ENCODE results near the gene SERTAD2.

SERTAD2 gene

GRCh38 chr2:64604155-64604554, 49.6 kb downstream of the SERTAD2 start:
- H3K27ac Mint-ChIP-seq, result no peak overlapping the region
- TF ChIP-seq, protein P1, sequence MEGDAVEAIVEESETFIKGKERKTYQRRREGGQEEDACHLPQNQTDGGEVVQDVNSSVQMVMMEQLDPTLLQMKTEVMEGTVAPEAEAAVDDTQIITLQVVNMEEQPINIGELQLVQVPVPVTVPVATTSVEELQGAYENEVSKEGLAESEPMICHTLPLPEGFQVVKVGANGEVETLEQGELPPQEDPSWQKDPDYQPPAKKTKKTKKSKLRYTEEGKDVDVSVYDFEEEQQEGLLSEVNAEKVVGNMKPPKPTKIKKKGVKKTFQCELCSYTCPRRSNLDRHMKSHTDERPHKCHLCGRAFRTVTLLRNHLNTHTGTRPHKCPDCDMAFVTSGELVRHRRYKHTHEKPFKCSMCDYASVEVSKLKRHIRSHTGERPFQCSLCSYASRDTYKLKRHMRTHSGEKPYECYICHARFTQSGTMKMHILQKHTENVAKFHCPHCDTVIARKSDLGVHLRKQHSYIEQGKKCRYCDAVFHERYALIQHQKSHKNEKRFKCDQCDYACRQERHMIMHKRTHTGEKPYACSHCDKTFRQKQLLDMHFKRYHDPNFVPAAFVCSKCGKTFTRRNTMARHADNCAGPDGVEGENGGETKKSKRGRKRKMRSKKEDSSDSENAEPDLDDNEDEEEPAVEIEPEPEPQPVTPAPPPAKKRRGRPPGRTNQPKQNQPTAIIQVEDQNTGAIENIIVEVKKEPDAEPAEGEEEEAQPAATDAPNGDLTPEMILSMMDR (IDR thresholded peaks at IDR 0.05), result no peak

DNA sequence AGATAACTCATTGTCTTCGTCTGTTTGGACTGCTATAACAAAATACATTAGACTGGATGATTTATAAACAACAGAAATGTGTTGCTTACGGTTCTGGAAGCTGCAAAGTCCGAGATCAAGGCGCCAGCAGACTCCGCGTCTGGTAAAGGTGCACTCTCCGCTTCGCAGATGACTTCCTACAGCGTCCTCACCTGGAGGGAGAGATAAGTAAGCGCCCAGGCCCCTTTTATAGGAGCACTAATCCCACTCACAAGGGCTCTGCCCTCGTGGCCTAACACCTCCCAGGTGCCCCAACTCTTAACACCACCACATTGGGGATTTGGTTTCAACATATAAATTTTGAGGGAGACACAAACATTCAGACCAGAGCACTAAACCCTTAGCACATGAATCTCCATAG, 51.3 kb downstream of the SERTAD2 start:
- Mint-ChIP-seq H3K27me3 (ENCODE audit: low read depth, poor library complexity) (peaks cover 5% of the 10 kb centered on the region), H3K4me3 (no peak overlapping the region), H3K36me3 (ENCODE audit: low read depth) (peaks cover 12% of the 10 kb centered on the region), H3K27ac (no peak overlapping the region), H3K9me3 (peaks cover 14% of the 10 kb centered on the region), H3K4me1 (peaks cover 48% of the 10 kb centered on the region)
- TF ChIP-seq, protein P1 (IDR thresholded peaks at IDR 0.05), result no peak
- no peak for DNase-seq

More at GRCh38 chr2:64604155-64604554, 49.6 kb downstream of the SERTAD2 start:
- Mint-ChIP-seq H3K4me3 (no peak overlapping the region), H3K9me3 (peaks cover 14% of the 10 kb centered on the region), H3K27me3 (ENCODE audit: low read depth, poor library complexity) (peaks cover 8% of the 10 kb centered on the region), H3K36me3 (ENCODE audit: low read depth) (peaks cover 12% of the 10 kb centered on the region), H3K4me1 (peaks cover 40% of the 10 kb centered on the region)
- no peak for DNase-seq

- Mint-ChIP-seq H3K9me3 (peaks cover 14% of the 10 kb centered on the region), H3K27ac (peak overlapping the region; percentile 97), H3K36me3 (ENCODE audit: low read depth) (peaks cover 12% of the 10 kb centered on the region), H3K27me3 (ENCODE audit: low read depth, poor library complexity) (peaks cover 5% of the 10 kb centered on the region), H3K4me1 (peaks cover 48% of the 10 kb centered on the region), H3K4me3 (no peak overlapping the region)
- no peak for DNase-seq
- TF ChIP-seq, protein P1 (IDR thresholded peaks at IDR 0.05), result no peak
These were observed 51.8 kb downstream of the SERTAD2 start for GRCh38 chr2:64601785-64602391.

DNA sequence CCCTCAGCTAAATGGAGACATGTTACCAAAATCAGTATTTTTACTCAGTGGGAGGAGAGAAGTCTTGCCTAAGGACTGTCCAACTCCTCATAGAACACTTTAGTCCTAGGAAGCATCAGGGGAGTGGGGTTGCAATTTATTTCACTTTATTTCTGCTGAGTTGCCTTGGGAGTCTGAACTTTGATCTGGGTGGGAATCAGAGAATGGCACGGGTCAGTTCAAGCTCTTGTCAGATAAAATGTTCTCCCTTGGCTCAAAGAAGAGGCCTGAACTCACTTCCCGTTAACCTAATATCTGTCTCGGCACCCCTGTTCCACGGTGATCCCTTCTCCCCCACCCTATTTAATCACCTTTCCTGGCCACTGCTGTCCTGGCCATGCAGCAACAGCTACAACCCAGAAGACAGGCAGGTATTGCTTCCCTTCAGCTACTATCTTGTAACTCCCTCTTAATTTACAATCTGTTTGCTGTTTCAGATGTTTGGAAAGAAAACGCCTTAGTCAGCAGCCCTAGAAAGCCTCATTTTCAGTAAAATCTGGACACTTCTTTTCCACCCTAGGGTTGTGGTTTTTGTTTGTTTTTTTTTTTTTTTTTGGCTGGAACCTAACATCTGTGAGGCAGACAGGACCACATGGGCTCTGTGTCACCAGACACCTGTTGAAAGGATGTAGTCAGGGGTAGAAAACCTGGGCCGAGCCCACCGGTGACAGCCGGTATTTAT, 52.5 kb downstream of the SERTAD2 start:
- peaks cover 12% of the 10 kb centered on the region for H3K36me3 Mint-ChIP-seq (ENCODE audit: low read depth)
- peaks cover 14% of the 10 kb centered on the region for H3K9me3 Mint-ChIP-seq
- H3K27me3 Mint-ChIP-seq (ENCODE audit: low read depth, poor library complexity), result peaks cover 5% of the 10 kb centered on the region
- H3K4me1 Mint-ChIP-seq, result peaks cover 50% of the 10 kb centered on the region
- TF ChIP-seq, protein P1 (IDR thresholded peaks at IDR 0.05), result no peak
- peak overlapping the region; percentile 97 for H3K27ac Mint-ChIP-seq
- no peak for DNase-seq
- no peak overlapping the region for H3K4me3 Mint-ChIP-seq

DNA sequence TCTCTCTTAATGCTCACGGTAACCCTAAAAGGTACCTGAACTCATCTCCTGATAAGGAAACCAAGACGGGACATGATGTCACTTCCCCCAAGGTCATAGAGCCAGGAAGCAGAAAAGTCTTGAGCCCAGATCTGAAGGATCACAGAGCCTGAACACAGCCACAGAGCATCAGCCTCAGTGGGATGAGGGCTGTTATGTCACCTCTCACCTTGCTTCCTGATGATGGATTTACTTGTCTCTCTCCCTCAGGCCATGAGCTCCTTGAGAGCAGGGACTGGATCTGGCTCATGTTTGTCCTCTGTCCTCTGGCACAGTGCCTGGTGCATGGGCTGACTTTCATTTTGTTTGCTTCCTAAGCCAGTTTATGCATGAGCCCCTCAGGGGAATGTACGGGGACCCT, 54.2 kb downstream of the SERTAD2 start:
- Mint-ChIP-seq H3K27me3 (ENCODE audit: low read depth, poor library complexity) (peaks cover 5% of the 10 kb centered on the region), H3K4me3 (no peak overlapping the region), H3K27ac (no peak overlapping the region), H3K4me1 (peaks cover 47% of the 10 kb centered on the region), H3K36me3 (ENCODE audit: low read depth) (peaks cover 8% of the 10 kb centered on the region), H3K9me3 (peaks cover 8% of the 10 kb centered on the region)
- no peak for DNase-seq
- TF ChIP-seq, protein P1 (IDR thresholded peaks at IDR 0.05), result no peak
